Skeletal muscle tissue (tissue), 4 donors: ENCODE data around the gene UBXN11. TPM values are rescaled to one million over a fixed set of nuclear protein-coding genes. Genes with fewer than 3 reads are reported as not detected.
A peak's percentile ranks its signal among the peaks of the same experiment; 100 is the strongest.

Experiments
- H3K27ac ChIP-seq: one replicate; pipeline ENCODE4 v1.7.0; 2013; ENCODE audit warnings: mild to moderate bottlenecking, low read depth, low read length, inconsistent platforms
- H3K27me3 ChIP-seq, 3 donors: one replicate each; pipeline ENCODE4 v1.7.0; 2013; ENCODE audit warnings: low read length in 3 of 3; ENCODE audit not compliant: control insufficient read depth in 3 of 3, insufficient read depth in 3 of 3
- H3K36me3 ChIP-seq, 3 donors: one replicate each; pipeline ENCODE4 v1.7.0; 2013; ENCODE audit warnings: low read length in 3 of 3; ENCODE audit not compliant: control insufficient read depth in 3 of 3, insufficient read depth in 3 of 3
- H3K4me1 ChIP-seq, 3 donors: one replicate each; pipeline ENCODE4 v1.7.0; 2013; ENCODE audit warnings: low read length in 3 of 3, mild to moderate bottlenecking in 3 of 3; ENCODE audit not compliant: control insufficient read depth in 3 of 3, insufficient read depth in 3 of 3
- H3K4me3 ChIP-seq, 3 donors: one replicate each; pipeline ENCODE4 v1.7.0; 2013; ENCODE audit warnings: low read length in 3 of 3
- H3K9ac ChIP-seq, 3 donors: one replicate each; pipeline ENCODE4 v1.7.0; 2013; ENCODE audit warnings: low read length in 3 of 3, mild to moderate bottlenecking in 3 of 3, moderate library complexity in 2 of 3, low read depth in 1 of 3
- H3K9me3 ChIP-seq, 3 donors: one replicate each; pipeline ENCODE4 v1.7.0; 2013; ENCODE audit warnings: low read length in 3 of 3; ENCODE audit not compliant: control insufficient read depth in 3 of 3
- total RNA-seq: library from RNA; depleted of rRNA; stranded (reverse); fragments of >200 nt; gene quantifications from one replicate; pipeline ENCODE4 v1.2.3, GENCODE V29; 2014
- donor health status: Osteomylitis.

UBXN11 gene
- total RNA-seq, 1 donor from 2014 or later: 2.1 TPM

- Histone ChIP-seq H3K27ac (peak overlapping the region; percentile 56), H3K4me1 (peaks cover 53 to 68% (median 59%) of the 10 kb centered on the region in 3 donors), H3K9me3 (no peaks in the 10 kb centered on the region), H3K27me3 (no peaks in the 10 kb centered on the region), H3K4me3 (peak overlapping the region in 1 of 3 donors; percentile 16), H3K36me3 (peaks cover 50 to 67% (median 51%) of the 10 kb centered on the region in 3 donors), H3K9ac (peak overlapping the region; percentile 2 to 47 (median 7))
Observed at GRCh38 chr1:26275580-26276431, 30.6 kb downstream of the UBXN11 start.

GRCh38 chr1:26274801-26275425 lies 31.5 kb downstream of the UBXN11 start:
- Histone ChIP-seq H3K4me3 (no peak overlapping the region), H3K36me3 (peaks cover 57 to 75% (median 58%) of the 10 kb centered on the region in 3 donors), H3K27me3 (no peaks in the 10 kb centered on the region), H3K4me1 (peaks cover 53 to 72% (median 55%) of the 10 kb centered on the region in 3 donors), H3K27ac (peak overlapping the region; percentile 56), H3K9me3 (no peaks in the 10 kb centered on the region), H3K9ac (no peak overlapping the region)

- H3K4me1 ChIP-seq: peaks cover 3 to 26% (median 9%) of the 10 kb centered on the region in 3 donors
- H3K9me3 ChIP-seq: no peaks in the 10 kb centered on the region
- H3K36me3 ChIP-seq: peaks cover 40 to 71% (median 60%) of the 10 kb centered on the region in 3 donors
- no peaks in the 10 kb centered on the region for H3K27me3 ChIP-seq
- no peak overlapping the region for H3K9ac ChIP-seq
- no peak overlapping the region for H3K27ac ChIP-seq
- no peak overlapping the region for H3K4me3 ChIP-seq
Observed at GRCh38 chr1:26269198-26269550, 37.3 kb downstream of the UBXN11 start.

GRCh38 chr1:26268290-26269197 lies 37.9 kb downstream of the UBXN11 start:
- H3K27me3 ChIP-seq: no peaks in the 10 kb centered on the region
- no peak overlapping the region for H3K4me3 ChIP-seq
- no peak overlapping the region for H3K27ac ChIP-seq
- peaks cover 40 to 72% (median 64%) of the 10 kb centered on the region in 3 donors for H3K36me3 ChIP-seq
- no peaks in the 10 kb centered on the region for H3K9me3 ChIP-seq
- H3K9ac ChIP-seq: no peak overlapping the region
- H3K4me1 ChIP-seq: peaks cover 3 to 23% (median 9%) of the 10 kb centered on the region in 3 donors

GRCh38 chr1:26265405-26265804 lies 41.0 kb downstream of the UBXN11 start:
- peaks cover 36 to 70% (median 54%) of the 10 kb centered on the region in 3 donors for H3K36me3 ChIP-seq
- no peak overlapping the region for H3K27ac ChIP-seq
- no peaks in the 10 kb centered on the region for H3K9me3 ChIP-seq
- H3K9ac ChIP-seq: no peak overlapping the region
- no peaks in the 10 kb centered on the region for H3K27me3 ChIP-seq
- no peak overlapping the region for H3K4me3 ChIP-seq
- H3K4me1 ChIP-seq: peaks cover 3 to 19% (median 9%) of the 10 kb centered on the region in 3 donors

GRCh38 chr1:26263212-26263611 lies 43.2 kb downstream of the UBXN11 start:
- Histone ChIP-seq H3K9ac (no peak overlapping the region), H3K27me3 (no peaks in the 10 kb centered on the region), H3K27ac (no peak overlapping the region), H3K4me1 (peaks cover 6 to 24% (median 6%) of the 10 kb centered on the region in 3 donors), H3K9me3 (no peaks in the 10 kb centered on the region), H3K36me3 (peaks cover 35 to 67% (median 56%) of the 10 kb centered on the region in 3 donors), H3K4me3 (no peak overlapping the region)

- peaks cover 11 to 27% (median 15%) of the 10 kb centered on the region in 3 donors for H3K4me1 ChIP-seq
- H3K36me3 ChIP-seq: peaks cover 44 to 60% (median 50%) of the 10 kb centered on the region in 3 donors
- no peak overlapping the region for H3K4me3 ChIP-seq
- peak overlapping the region; percentile 11 for H3K27ac ChIP-seq
- no peak overlapping the region for H3K9ac ChIP-seq
- no peaks in the 10 kb centered on the region for H3K27me3 ChIP-seq
- no peaks in the 10 kb centered on the region for H3K9me3 ChIP-seq
Observed at GRCh38 chr1:26259578-26259977, 46.9 kb downstream of the UBXN11 start.

- H3K4me1 ChIP-seq: peaks cover 11 to 27% (median 16%) of the 10 kb centered on the region in 3 donors
- H3K36me3 ChIP-seq: peaks cover 41 to 55% (median 47%) of the 10 kb centered on the region in 3 donors
- H3K27me3 ChIP-seq: no peaks in the 10 kb centered on the region
- no peaks in the 10 kb centered on the region for H3K9me3 ChIP-seq
- peak overlapping the region in 1 of 3 donors; percentile 27 for H3K9ac ChIP-seq
- H3K27ac ChIP-seq: peak overlapping the region; percentile 89
- H3K4me3 ChIP-seq: no peak overlapping the region
Observed at GRCh38 chr1:26259005-26259404, 47.4 kb downstream of the UBXN11 start.

GRCh38 chr1:26257222-26257621 lies 49.2 kb downstream of the UBXN11 start:
- Histone ChIP-seq H3K9ac (peak overlapping the region; percentile 27 to 86 (median 65)), H3K27ac (peak overlapping the region; percentile 89), H3K4me3 (peak overlapping the region; percentile 62 to 81 (median 73)), H3K27me3 (no peaks in the 10 kb centered on the region), H3K36me3 (peaks cover 33 to 38% (median 35%) of the 10 kb centered on the region in 3 donors), H3K4me1 (peaks cover 15 to 25% (median 21%) of the 10 kb centered on the region in 3 donors), H3K9me3 (no peaks in the 10 kb centered on the region)
